ENCODE data around the gene SWI5.

GRCh38 chr9:128245421-128246151 lies 30.5 kb upstream of the SWI5 start:
- no peak for TF ChIP-seq CTCF (IDR thresholded peaks at IDR 0.05)
- no peak for TF ChIP-seq POLR2A (IDR thresholded peaks at IDR 0.05)
- TF ChIP-seq EP300 (IDR thresholded peaks at IDR 0.05) = no peak
- no peak for TF ChIP-seq POLR2AphosphoS5 (IDR thresholded peaks at IDR 0.05)
